ENCODE results near the gene ZNF394. TPM values are rescaled to one million over a fixed set of nuclear protein-coding genes. Genes with fewer than 3 reads are reported as not detected.

ZNF394 gene
- total and polyA plus RNA-seq, 9 of the 15 experiments (the other 6 are each of a cell fraction or from before 2014, with no cell fraction given): 2.9 to 32.2 (median 24.2) TPM

- TF ChIP-seq ZNF512 (tag; IDR thresholded peaks at IDR 0.05): no peak
- TF ChIP-seq ZNF217 (CRISPR knock-in tag; IDR thresholded peaks at IDR 0.05): no peak
- no peak for TF ChIP-seq PRDM10 (IDR thresholded peaks at IDR 0.05; ENCODE audit: partially characterized antibody)
- TF ChIP-seq PHF21A (IDR thresholded peaks at IDR 0.05; ENCODE audit: borderline replicate concordance, low read depth): no peak
- no peak for TF ChIP-seq RAD21 (CRISPR knock-in tag; conservative IDR thresholded peaks at IDR 0.05 in 1 of 2, IDR thresholded peaks at IDR 0.05 in 1 of 2)
- TF ChIP-seq ETV6 (IDR thresholded peaks at IDR 0.05; ENCODE audit: borderline replicate concordance in 1 of 2, low read depth in 2 of 2, low read length in 1 of 2): no peak
- no peak for TF ChIP-seq ETV6 (CRISPR knock-in tag; IDR thresholded peaks at IDR 0.05; ENCODE audit: borderline replicate concordance)
- TF ChIP-seq ZKSCAN1 (IDR thresholded peaks at IDR 0.05; ENCODE audit: low read depth, low read length): no peak
- no peak for TF ChIP-seq RBM17 (IDR thresholded peaks at IDR 0.05; ENCODE audit: borderline replicate concordance, low read depth, low read length)
- no peak for TF ChIP-seq FOXK1 (CRISPR knock-in tag; IDR thresholded peaks at IDR 0.05; ENCODE audit: borderline replicate concordance)
- peak; percentile 49; the same call in 1 of the 2 replicates for TF ChIP-seq KLF13 (tag; IDR thresholded peaks at IDR 0.05; ENCODE audit: borderline replicate concordance, low read depth)
- no peak for TF ChIP-seq ZNF146 (CRISPR knock-in tag; IDR thresholded peaks at IDR 0.05; ENCODE audit: unreplicated experiment)
- no peak for TF ChIP-seq CREB3 (tag; conservative IDR thresholded peaks at IDR 0.05; ENCODE audit: low read depth)
- no peak for TF ChIP-seq HNRNPLL (IDR thresholded peaks at IDR 0.05; ENCODE audit: low read depth, low read length, poor library complexity, severe bottlenecking)
- no peak; the same call in 1 of the 2 replicates for TF ChIP-seq ZNF133 (CRISPR knock-in tag; IDR thresholded peaks at IDR 0.05)
- 0 out of 2 replicates have a peak, but pooled peaks have one; percentile 28 for TF ChIP-seq KLF1 (tag; IDR thresholded peaks at IDR 0.05)
- no peak for TF ChIP-seq ARID1B (IDR thresholded peaks at IDR 0.05)
- no peak for TF ChIP-seq HMG20A (CRISPR knock-in tag; conservative IDR thresholded peaks at IDR 0.05)
- no peak for TF ChIP-seq BRCA1 (IDR thresholded peaks at IDR 0.05)
- no peak for TF ChIP-seq BRCA1 (CRISPR knock-in tag; IDR thresholded peaks at IDR 0.05)
- no peak for TF ChIP-seq ZNF24 (IDR thresholded peaks at IDR 0.05)
- no peak for TF ChIP-seq PURB (CRISPR knock-in tag; IDR thresholded peaks at IDR 0.05; ENCODE audit: low read depth)
- TF ChIP-seq ZNF165 (CRISPR knock-in tag; IDR thresholded peaks at IDR 0.05; ENCODE audit: borderline replicate concordance): 0 out of 2 replicates have a peak, but pooled peaks have one; percentile 20
- no peak for TF ChIP-seq CBX3 (IDR thresholded peaks at IDR 0.05; ENCODE audit: borderline replicate concordance in 1 of 2, low read length in 2 of 2)
- TF ChIP-seq FOS (IDR thresholded peaks at IDR 0.05; ENCODE audit: extremely low read depth, insufficient read length): peak; percentile 84
Measured at GRCh38 chr7:99504281-99504602, 4.2 kb upstream of the ZNF394 start (continued).

Data from K562 (cell line).